T-helper 2 cell treated with Interferon-gamma antibody and Interleukin-4, amounts not matched to agents 5 μg/mL and 100 μg/mL, for 36 hours (primary cell): ENCODE measurements around the gene CALML5.
"Not testable (repeated sequence)": the region's sequence is repeated elsewhere in the genome, so short reads cannot be mapped to it uniquely, and the experiment has no call there.

ENCODE experiments used
- DNase-seq: peaks from one replicate; pipeline ENCODE4 v3.0.0; 2021; ENCODE audit warnings: low spot score
- H3K27ac Mint-ChIP-seq: one replicate; pipeline ENCODE4 v1.8.0; 2021; ENCODE audit warnings: mild to moderate bottlenecking, mixed read lengths
- H3K27me3 Mint-ChIP-seq: one replicate; pipeline ENCODE4 v1.8.0; 2021; ENCODE audit warnings: low read depth, mixed read lengths
- H3K36me3 Mint-ChIP-seq: one replicate; pipeline ENCODE4 v1.8.0; 2021; ENCODE audit warnings: low read depth, mixed read lengths
- H3K4me1 Mint-ChIP-seq: one replicate; pipeline ENCODE4 v1.8.0; 2021; ENCODE audit warnings: low read depth, mixed read lengths
- H3K4me3 Mint-ChIP-seq: one replicate; pipeline ENCODE4 v1.8.0; 2022; ENCODE audit warnings: mild to moderate bottlenecking, moderate library complexity, mixed read lengths
- H3K9me3 Mint-ChIP-seq: one replicate; pipeline ENCODE4 v1.8.0; 2021; ENCODE audit warnings: mixed read lengths

CALML5 gene

DNA sequence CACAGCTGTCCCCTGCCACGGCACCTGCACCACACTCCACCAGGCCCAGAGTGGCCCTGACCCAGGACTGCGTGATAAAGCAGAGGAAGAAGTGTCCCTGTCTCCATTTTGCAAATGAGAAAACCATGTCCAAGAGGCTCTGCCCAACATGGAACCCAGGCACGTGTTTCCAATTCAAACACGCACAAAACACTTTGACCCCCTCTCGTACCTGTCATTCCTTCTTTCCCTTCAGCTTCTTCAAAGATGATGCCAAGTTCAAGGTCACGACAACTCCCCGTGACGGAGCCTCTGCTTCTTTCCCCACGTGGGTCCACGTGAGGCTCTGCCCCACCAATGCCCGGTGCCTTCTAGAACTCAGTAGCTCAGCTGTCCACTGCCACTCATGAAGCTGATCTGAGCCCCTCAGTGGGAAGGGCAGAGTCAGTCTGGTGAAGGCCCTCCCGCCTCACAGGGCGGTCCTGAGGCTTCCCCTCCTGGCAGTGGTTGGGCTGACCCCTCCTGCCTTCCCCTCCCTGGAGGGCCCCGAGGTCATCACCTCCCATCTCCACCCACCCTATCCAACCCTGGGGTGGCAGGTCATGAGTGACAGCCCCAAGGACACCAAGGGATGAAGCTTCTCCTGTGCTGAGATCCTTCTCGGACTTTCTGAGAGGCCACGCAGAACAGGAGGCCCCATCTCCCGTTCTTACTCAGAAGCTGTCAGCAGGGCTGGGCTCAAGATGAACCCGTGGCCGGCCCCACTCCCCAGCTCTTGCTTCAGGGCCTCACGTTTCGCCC lies 19.0 kb downstream of the CALML5 start:
- Mint-ChIP-seq H3K4me3 (no peak overlapping the region), H3K27me3 (no peaks in the 10 kb centered on the region), H3K9me3 (no peaks in the 10 kb centered on the region), H3K36me3 (no peaks in the 10 kb centered on the region), H3K4me1 (no peaks in the 10 kb centered on the region), H3K27ac (no peak overlapping the region)
- DNase-seq: no peak

DNA sequence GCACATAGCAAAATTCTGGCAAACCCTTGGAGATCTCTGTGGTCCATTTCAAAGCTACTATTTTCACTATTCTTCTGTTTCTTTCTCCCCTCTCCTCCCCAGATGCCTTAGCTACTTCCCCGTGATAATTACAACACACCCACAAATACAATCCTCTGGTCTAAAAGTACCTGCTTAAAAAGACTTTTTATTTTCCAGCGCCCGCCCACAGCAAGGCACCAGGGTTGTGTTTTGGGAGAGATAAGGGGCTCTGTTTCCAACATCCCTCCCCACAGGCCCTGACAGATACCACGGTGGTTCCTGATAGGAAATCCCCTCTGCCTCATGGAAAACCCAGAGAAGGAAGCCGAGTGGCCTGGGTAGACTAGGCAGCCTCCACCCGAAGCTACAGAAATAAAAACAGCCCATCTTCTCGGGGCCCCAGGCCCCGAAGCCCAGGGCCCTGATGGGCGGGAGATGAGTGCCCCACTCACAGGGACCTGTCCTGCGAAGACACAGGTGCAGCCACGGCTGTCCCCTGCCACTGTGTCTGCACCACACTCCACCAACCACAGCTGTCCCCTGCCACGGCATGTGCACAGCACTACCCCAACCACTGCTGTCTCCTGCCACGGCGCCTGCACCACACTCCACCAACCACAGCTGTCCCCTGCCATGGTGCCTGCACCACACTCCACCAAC lies 19.7 kb downstream of the CALML5 start:
- Mint-ChIP-seq H3K27ac (no peak overlapping the region), H3K27me3 (no peaks in the 10 kb centered on the region), H3K4me1 (no peaks in the 10 kb centered on the region), H3K36me3 (no peaks in the 10 kb centered on the region), H3K4me3 (no peak overlapping the region), H3K9me3 (no peaks in the 10 kb centered on the region)
- DNase-seq: no peak

DNA sequence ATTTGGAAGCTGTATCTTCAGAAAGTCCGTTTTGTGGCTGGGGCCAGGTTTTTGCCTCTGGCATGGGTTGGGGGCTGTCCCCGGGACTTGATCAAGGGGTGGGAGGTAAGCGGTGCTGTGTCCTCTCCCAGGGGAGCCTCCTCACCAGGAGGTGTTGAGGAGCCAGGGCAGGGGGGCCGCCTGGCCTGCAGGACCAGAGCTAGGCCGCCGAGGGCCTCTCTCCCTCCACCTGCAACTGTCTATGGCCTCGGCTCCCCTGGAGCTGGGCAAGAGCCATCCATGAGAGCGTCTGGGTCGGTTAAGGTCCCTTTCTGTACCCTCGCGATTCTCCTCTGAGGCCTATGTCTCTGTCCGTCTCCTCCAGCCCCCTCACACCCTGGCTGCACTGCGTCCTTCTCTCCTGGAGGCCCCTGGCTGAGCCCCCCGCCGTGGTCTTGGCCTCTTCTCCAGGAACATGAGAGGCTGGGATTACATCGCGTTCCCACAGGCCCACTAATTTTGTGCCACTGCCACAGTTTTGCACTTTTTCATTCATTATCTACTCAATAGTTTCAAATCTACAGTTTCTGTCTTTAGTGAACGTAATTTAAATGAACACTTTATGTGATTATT lies 20.6 kb downstream of the CALML5 start:
- Mint-ChIP-seq H3K36me3 (no peaks in the 10 kb centered on the region), H3K27me3 (no peaks in the 10 kb centered on the region), H3K27ac (no peak overlapping the region), H3K4me3 (no peak overlapping the region), H3K4me1 (no peaks in the 10 kb centered on the region), H3K9me3 (no peaks in the 10 kb centered on the region)
- no peak for DNase-seq

DNA sequence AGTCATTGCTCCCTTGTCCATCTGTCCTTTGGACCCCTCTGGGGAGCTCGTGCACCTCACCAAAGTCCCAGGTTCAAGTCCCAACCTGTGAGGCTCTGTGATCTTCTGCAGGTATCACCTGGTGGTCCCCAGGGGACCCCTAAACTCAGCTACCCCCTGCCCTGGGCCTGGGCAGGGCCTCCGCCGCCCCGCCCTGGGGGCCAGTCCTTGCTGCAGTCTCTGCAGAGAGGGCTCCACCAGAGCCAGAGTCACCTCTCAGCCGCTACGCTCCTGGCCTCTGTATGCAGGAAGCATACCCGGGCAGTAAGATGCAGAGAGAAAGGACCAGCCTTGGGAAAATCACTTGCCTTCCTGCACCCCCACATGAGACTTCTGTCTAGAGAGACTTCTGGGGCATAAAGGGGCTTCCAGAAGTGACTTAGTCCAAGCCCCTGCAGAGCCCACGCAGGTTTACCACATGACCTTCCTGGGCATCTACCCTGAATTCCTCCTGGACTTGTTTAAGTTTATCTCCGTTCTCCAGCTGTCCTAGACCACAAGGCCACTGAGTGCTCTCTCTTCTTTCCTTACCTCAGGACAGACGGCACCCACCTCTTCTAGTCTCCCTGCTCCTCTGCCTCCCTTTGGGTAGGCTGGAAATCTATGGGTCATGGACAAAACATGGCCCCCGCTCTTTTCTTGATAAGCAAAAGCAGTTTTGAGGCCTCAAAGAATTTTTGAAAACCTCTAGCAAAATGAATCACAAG lies 21.2 kb downstream of the CALML5 start:
- H3K27ac Mint-ChIP-seq: no peak overlapping the region
- H3K4me3 Mint-ChIP-seq: no peak overlapping the region
- no peaks in the 10 kb centered on the region for H3K9me3 Mint-ChIP-seq
- DNase-seq: no peak
- no peaks in the 10 kb centered on the region for H3K4me1 Mint-ChIP-seq
- H3K27me3 Mint-ChIP-seq: no peaks in the 10 kb centered on the region
- H3K36me3 Mint-ChIP-seq: no peaks in the 10 kb centered on the region

DNA sequence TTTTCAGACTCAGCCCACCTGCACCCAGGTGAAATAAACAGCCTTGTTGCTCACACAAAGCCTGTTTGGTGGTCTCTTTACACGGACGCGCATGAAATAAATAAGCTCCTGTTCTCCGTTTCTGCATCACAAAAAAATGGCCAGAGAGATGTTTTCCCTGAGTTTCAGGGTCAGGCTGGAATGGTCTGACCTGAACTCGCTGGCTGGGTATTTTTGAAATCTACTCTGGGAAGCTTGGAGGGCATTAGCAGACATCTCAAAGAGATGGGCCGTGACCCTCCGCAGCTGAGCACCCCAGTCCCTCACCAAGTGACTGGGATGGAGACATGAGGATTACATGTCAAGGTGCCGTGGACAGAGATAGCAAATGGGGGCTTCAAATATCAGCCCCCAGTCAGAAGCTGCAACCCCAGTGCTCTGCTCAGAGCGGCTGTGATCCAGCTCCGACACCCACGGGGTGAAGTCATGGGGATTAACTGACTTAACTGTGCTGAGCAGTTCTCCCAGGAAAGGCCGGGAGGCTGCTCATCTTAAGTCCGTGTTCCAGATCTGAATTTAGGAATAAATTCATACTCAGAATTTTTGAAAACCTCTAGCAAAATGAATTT lies 22.3 kb downstream of the CALML5 start:
- Mint-ChIP-seq H3K27me3 (no peaks in the 10 kb centered on the region), H3K27ac (no peak overlapping the region), H3K4me1 (no peaks in the 10 kb centered on the region), H3K36me3 (no peaks in the 10 kb centered on the region), H3K4me3 (no peak overlapping the region), H3K9me3 (no peaks in the 10 kb centered on the region)
- no peak for DNase-seq

DNA sequence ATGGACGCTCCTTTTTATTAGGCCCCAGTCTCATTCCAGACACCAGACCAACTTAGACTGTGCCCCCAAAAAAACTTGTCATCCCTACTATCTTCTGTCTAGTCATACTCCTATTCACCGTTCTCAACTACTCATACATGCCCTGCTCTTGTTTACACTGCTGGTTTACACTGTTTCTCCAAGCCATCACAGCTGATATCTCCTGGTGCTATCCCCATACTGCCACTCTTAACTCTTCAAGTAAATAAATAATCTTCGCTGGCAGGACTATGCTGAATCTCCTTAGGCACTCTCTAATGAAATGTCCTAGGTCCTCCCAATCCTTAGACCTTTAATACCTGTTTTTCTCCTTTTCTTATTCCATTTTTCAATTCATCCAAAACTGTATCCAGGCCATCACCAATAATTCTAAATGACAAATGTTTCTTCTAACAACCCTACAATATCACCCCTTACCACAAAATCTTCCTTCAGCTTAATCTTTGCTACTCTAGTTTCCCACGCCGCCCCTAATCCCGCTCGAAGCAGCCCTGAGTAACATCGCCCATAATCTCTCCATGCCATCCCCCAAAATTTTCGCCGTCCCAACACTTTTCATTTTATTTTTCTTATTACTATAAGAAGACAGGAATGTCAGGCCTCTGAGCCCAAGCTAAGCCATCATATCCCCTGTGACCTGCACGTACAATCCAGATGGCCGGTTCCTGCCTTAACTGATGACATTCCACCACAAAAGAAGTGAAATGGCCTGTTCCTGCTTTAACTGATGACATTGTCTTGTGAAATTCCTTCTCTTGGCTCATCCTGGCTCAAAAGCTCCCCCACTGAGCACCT lies 23.2 kb downstream of the CALML5 start:
- H3K4me1 Mint-ChIP-seq, H3K27ac Mint-ChIP-seq, H3K36me3 Mint-ChIP-seq, H3K27me3 Mint-ChIP-seq, H3K4me3 Mint-ChIP-seq, H3K9me3 Mint-ChIP-seq, DNase-seq: not testable (repeated sequence)

DNA sequence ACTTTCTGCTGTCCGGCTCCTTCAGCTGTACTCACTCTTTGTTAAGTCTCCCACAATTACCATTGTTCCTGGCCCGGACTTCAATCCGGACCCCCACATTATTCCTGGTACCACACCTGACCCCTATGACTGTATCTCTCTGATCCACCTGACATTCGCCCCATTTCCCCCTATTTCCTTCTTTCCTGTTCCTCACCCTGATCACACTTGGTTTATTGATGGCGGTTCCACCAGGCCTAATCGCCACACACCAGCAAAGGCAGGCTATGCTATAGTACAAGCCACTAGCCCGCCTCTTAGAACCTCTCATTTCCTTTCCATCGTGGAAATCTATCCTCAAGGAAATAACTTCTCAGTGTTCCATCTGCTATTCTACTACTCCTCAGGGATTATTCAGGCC lies 24.3 kb downstream of the CALML5 start:
- H3K27me3 Mint-ChIP-seq, H3K4me1 Mint-ChIP-seq, H3K36me3 Mint-ChIP-seq, H3K4me3 Mint-ChIP-seq, DNase-seq, H3K27ac Mint-ChIP-seq, H3K9me3 Mint-ChIP-seq: not testable (repeated sequence)

DNA sequence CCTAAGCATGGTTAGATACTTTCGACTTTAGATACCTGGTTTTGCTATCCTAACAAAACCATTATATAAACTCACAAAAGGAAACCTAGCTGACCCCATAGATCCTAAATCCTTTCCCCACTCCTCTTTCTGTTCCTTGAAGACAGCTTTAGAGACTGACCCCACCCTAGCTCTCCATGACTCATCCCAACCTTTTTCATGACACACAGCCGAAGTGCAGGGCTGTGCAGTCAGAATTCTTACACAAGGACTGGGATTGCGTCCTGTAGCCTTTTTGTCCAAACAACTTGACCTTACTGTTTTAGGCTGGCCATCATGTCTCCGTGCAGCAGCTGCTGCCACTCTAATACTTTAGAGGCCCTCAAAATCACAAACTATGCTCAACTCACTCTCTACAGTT lies 24.7 kb downstream of the CALML5 start:
- H3K36me3 Mint-ChIP-seq, H3K4me3 Mint-ChIP-seq, DNase-seq, H3K9me3 Mint-ChIP-seq, H3K4me1 Mint-ChIP-seq, H3K27me3 Mint-ChIP-seq, H3K27ac Mint-ChIP-seq: not testable (repeated sequence)

DNA sequence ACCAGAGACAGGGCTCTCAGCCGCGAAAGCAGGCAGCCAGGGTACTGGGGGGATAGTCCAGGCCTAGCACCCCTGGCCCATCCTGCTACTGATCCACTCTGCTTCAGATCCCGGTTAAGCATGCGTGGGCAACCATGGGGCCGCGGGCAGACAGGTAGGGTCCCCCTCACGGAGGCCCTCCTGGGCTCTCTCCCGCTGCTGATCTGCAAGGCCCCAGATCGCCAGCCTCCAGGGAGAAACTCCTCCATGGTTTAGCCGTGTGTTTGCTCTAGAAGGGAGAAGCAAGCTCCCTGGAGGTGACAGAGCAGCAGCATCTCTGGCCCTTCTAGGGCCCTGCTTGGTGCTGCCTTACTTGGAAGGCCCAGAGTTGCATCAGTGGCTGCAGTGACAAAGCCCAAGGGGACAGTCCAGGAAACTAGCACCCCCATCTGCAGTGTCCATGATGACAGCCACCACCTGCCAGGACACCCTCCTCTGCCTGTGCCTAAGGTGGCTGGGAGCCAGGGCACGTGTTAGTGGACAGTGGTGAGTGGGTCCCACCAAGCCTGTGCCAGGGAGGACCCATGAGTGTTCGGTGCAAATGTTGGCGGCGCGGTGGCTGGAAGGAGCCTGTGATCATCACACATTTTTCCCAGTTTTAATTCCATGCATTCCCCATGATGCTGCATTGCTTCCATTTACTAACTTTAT lies 29.2 kb downstream of the CALML5 start:
- Mint-ChIP-seq H3K9me3 (no peaks in the 10 kb centered on the region), H3K4me1 (no peaks in the 10 kb centered on the region), H3K36me3 (no peaks in the 10 kb centered on the region), H3K27me3 (no peaks in the 10 kb centered on the region), H3K27ac (no peak overlapping the region), H3K4me3 (no peak overlapping the region)
- no peak for DNase-seq

DNA sequence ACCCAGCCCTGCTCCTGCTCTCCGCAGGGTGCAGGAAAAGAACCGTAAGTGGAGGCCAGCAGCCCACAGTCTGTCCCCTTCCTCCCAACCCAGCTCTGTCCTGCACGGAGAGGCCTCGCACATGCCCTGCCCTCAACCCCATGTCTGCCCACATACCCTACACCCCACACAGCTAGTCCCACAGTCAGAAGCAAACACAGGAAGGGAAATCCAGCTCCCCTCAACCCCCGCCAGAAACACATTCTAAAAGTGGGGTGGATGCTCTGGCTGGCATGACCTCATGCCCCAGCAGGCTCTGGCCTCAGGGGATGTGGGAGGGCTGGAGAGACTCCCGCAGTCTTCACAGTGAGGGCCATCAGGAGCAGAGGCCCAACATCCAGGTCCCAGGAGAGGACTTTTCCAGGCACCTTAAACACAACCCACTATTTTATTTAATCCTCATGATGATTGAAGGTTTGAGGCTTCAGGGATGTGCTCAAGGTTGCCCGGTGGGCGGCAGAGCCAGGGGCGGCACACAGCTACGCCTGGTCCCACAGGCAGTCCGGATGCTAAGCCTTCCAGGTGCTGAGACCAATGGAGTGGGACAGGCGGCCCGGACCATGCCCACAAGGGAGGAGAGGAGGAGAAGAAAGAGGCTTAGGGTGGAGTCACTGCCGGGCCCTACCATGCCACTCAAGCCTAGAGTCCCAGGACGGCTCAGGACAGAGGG lies 29.9 kb downstream of the CALML5 start:
- DNase-seq: no peak
- H3K27ac Mint-ChIP-seq: no peak overlapping the region
- H3K4me3 Mint-ChIP-seq: no peak overlapping the region
- no peaks in the 10 kb centered on the region for H3K9me3 Mint-ChIP-seq
- H3K36me3 Mint-ChIP-seq: no peaks in the 10 kb centered on the region
- H3K27me3 Mint-ChIP-seq: no peaks in the 10 kb centered on the region
- no peaks in the 10 kb centered on the region for H3K4me1 Mint-ChIP-seq

DNA sequence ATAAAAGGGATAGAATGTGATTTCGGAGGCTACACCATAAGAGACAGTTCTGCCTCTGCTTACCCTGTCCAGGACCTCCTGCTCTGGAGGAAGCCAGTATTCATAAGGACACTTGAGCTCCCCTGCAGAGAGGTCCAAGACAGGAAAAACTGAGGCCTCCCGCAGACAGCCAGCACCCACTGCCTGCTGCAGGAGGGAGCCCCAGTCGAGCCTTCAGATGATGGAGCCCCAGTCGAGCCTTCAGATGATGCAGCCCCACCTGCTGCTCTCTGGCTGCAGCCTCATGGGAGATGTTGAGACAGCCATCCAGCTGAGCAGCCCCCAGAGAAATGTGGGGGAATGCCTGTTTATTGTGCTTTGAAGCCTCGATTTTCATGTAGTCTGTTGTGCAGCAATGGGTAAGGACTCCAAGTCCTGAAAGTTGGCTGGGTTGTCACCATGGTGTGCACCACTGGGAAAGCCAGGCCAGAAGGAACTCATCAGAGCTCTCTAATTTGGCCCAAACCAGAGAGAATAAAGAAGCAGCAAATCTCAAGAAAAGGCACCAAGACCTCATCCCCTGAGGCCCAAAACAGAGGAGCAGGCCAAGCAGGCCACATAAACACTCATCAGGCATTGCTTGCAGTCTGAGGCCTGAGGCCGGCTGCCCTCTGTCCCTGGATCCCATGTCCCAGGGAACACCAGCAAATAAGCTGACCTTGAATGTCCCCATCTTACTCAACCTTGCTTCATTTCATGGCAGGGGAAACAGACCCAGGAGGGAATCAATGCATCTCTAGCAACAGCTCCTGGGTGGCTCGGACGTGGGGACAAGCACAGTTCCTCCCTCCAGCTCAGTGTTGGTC lies 30.9 kb downstream of the CALML5 start:
- Mint-ChIP-seq H3K4me3 (no peak overlapping the region), H3K36me3 (no peaks in the 10 kb centered on the region), H3K27me3 (no peaks in the 10 kb centered on the region), H3K9me3 (no peaks in the 10 kb centered on the region), H3K27ac (no peak overlapping the region), H3K4me1 (no peaks in the 10 kb centered on the region)
- DNase-seq: no peak
